C1 segment of cervical spinal cord (tissue), 14 donors: ENCODE results near the gene MYEOV.

ENCODE experiments used
- DNase-seq, 14 donors: peaks; one replicate each; lab custom pipeline; 2025; lab: John Stamatoyannopoulos, UW

Gene MYEOV

DNA sequence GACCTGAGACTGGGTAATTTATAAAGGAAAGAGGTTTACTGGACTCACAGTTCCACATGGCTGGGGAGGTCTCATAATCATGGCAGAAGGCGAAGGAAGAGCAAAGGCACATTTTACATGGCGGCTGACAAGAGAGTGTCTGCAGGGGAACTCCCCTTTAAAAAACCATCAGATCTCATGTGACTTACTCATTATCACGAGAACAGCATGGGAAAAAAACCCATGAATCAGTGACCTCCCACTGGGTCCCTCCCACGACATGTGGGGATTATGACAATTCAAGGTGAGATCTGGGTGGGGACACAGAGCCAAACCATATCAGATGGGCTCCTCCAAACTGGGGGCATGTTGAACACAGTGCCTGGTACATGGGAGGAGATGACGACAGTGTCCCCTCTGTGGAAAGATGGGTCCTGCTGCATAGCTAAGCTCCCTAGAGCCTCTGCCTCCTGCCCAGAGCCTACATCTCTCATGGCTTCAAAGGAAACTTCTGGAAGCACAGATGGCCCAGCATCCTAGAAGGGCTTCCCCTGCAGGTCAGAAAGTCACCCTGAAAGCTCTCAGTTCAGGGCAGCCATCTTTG lies 46.1 kb downstream of the MYEOV start:
- DNase-seq: no peak

DNA sequence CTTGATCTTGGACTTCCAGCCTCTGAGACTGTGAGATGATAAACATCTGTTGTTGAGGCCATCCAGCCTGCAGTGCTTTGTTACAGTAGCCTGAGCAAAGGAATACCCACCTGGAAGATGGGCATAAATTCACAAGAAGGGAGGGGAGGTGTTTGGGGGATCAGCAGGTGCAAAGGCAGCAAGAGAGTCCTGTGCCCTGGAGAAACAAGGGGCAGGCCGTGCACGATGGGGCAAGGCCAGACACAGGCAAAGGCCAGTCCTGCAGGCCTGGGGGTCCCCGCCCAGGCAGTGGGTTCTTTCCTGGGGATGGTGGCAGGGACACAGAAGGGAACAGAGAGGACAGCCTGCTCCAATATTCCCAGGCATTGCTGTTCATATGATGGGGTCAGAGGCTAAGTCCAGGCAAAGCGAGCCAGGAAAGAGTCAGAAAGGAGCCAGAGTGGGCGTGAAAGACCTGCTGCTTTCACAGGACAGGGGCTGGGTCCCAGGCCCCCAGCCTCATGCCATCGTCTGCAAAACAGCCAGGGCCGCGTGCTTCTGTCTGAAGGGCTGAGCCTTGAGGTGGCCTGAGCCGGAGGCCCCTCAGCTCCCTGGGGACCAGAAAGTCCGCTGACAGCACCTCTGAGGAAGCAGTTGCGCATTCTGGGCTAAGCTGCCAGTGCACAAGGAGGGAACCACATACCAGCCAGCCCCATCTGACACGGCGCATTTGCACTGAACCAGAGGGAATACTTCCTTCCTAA lies 48.8 kb downstream of the MYEOV start:
- DNase-seq: no peak

DNA sequence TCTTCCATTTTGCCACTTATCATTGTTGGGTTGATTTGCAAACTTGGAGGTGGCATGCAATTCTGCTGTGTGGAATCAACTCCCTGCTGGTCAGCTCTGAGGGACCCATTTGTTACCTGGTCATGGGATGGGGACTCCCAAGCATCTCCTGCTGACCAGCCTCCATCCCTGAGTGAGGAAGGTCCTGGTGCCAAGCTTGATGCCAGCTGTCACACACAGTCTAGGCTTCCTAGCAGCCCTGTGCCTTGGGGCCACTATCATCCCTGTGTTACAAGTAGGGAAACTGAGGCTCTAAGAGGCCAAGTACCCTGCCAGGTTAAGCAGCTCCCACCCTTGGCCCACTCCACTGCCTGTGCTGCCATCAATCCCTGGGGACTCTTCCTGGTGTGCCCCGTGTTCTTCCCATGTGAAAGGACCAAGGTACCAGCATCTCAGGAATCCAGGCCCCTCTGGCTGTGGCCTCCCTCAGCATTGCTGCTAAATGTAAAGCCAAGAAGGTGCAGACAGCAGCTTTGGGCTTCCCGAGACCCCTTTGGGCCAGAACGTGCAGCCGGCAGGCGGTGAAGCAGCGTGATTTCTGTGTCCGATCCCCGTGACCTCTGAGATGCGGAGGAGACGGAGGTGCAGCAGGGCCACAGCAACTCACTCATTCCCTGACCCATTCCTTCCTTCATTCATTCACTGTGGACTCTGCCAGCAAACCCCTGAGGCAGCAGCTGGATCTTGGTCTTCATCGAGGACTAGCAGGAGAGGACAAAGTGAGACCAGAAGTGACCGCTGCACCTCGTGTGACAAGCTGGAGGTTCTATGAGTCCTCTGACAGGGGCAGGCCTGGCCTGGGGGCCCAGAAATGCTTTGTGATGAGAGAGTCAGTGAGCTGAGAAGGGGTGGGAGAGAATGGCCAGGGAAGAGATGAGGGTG lies 49.7 kb downstream of the MYEOV start:
- no peak for DNase-seq

DNA sequence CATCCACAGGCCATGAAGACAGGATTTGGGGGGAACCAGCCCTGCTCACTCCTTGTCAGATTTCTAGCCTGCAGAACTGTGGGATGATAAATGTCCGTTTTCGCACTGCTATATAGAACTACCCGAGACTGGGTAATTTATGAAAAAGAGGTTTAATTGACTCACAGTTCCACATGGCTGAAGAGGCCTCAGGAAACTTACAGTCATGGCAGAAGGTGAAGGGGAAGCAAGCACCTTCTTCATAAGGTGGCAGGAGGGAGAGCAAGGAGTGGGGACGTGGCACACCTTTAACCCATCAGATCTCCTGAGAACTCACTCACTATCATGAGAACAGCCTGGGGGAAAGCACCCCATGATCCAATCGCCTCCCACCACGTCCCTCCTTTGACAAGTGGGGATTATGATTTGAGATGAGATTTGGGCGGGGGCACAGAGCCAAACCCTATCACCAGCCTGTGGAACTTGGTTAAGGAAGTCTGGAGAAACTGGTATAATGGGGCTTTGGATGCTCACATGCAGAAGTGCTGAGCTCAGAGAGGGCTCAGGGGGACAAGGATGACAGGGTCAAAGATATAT lies 50.7 kb downstream of the MYEOV start:
- DNase-seq: no peak
